Dermis microvascular lymphatic vessel endothelial cell (primary cell): ENCODE data around the gene CNN2. TPM values are rescaled to one million over a fixed set of nuclear protein-coding genes. Genes with fewer than 3 reads are reported as not detected.
A peak's percentile ranks its signal among the peaks of the same experiment; 100 is the strongest.
"Not testable (repeated sequence)": the region's sequence is repeated elsewhere in the genome, so short reads cannot be mapped to it uniquely, and the experiment has no call there.

Experiments
- DNase-seq, 2 donors: peaks; one replicate each; pipeline versions ENCODE4 v3.0.0 to v3.0.0-alpha.2; 2010; ENCODE audit warnings: low read depth in 2 of 2
- total RNA-seq: library from RNA; depleted of rRNA; stranded (reverse); fragments of >200 nt; gene quantifications from 2 replicates; pipeline ENCODE4 v1.2.1, GENCODE V29; 2014

CNN2 gene
- total RNA-seq, 1 donor from 2014 or later, result 92.6 TPM

DNA sequence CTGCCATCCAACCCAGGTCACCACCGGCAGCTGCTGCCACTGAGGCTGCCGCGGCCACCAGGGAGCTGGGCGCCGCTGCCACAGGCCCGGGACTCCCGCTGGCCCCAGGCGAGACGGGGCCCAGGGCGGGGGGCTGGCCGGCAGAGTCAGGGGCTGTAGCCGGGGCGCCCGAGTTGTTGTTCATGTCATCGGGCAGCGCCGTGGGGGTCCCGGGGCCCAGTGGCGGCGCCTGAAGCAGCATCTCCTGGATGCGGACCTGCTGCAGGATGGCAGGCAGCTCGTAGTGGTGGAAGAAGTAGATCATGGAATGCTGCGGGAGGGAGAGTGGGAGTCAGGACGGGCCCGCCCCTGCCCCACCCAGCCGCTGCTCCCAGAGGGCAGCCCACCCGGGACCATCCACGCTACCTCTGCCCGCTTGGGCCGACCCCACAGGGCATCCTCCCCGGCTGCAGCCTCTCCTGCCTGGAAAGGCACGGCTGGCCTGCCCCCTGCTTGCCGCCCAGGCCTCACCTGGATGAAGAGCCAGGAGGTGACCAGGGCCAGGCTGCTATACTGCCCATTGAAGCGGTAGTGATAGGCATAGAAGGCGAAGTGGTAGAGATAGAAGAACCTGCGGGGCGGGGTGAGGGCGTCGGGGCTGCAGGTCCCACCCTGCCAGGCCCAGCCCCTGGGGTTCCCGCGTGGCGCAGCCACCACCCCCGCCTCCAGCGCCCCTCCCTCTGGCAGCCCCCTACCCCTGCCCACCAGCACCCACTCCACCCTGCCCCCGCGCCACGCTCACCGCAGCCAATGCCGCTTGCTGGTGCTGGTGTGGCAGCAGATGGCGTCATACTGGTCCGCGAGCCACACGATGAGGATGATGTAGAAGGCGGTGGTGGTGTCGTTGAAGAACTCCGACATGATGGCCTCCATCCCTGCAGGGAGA, 15.6 kb upstream of the CNN2 start:
- DNase-seq, result no peak

DNA sequence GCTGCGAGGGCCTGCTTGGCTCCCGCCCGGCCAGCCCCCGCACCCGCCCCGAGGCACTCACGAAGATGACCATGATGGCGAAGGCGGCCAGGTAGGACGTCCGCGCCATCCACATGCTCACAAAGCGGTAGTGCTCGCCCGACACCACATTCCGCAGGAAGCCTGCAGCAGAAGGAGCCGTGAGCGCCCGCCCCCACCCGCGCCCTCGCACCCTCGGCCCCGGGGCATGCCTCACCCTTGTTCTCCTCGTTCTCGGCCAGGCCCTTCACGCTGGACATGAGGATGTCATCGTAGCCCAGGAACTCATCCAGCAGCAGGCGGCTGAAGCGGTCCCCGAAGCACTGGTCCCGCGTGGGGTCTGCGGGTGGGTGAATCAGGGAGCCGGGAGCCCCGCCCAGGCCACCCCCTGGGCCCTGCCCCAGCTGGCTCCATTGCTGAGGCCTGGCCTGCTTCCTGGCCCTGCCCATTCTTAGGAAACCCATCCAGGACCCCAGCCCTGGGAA, 14.5 kb upstream of the CNN2 start:
- DNase-seq, result no peak

DNA sequence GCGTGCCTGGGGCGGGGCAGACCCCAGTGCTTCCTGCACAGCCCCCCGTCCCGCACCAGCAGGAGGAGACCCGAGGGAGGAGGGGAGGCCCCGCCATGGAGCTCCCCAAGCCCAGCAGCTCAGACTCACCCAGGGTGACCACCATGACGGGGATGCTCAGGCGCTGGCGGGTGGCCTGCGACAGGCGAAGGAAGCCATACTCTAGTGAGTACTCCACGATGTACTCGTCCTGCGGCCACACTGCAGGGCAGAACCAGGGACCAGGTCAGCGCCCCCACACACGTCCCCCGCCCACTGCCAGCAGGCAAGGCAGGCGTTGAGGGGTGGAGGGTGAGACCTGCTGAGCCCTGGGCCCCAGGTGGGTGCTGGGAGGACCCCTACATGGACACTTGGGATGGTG, 14.1 kb upstream of the CNN2 start:
- DNase-seq, result no peak

DNA sequence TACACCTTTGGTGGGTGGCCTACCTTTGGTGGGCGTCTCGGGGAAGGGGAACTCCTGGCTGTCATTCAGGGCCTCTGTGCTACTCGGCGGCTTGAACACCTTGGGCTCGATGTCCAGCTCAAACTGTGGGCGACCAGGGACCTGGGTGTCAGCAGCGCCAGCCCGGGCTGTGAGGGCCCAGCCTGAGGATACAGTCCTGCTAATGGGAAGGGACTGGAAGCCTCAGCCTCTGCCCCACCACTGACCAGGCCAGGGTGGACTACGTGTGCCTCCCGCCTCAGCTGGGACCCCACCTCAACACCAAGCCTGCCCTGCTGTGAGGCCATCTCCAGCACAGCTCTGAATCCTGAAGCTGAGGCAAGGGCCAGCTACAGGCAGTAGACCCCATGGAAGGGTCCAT, 13.2 kb upstream of the CNN2 start:
- DNase-seq, result no peak

DNA sequence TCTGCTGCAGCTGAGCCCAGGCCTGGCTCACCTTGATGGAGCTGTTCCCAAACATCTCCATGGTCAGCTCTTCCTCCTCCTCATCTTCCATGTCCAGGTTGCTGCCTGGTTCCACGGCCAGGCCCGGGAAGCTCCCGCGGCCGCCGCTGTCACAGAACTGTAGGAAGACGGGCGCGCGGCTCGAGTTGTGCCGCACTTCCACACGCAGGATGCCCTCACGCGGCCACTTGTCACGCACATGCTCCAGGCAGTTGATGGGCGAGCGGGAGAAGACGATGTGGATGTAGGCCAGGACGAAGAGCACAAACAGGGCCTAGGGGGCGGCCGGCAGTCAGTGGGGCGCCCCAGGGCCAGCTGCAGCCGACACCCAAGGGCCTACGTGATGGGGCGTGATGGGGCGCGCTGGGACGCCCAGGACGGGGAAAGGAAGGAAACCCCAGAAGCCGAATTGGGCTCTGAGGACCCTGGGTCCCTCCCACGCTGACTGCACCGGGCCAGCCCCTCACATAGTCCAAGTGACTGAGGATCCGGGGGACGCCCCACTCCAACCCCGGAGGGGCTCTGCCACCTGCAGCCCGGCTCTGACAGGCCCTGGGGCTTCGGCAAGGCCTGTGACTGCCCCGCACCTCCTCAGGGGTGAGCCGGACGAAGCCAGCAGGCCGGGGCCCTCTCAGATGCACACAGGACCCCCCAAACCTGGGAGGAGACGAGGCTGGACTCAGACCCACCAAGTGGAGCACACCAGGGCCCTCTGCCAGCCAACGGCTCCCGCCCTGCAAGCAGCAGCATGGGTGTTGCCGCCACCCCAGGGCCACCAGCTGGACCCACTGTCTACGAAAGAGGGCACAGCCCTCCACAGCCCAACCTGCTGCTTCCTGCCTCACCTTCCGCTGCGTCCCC, 12.0 kb upstream of the CNN2 start:
- no peak for DNase-seq

DNA sequence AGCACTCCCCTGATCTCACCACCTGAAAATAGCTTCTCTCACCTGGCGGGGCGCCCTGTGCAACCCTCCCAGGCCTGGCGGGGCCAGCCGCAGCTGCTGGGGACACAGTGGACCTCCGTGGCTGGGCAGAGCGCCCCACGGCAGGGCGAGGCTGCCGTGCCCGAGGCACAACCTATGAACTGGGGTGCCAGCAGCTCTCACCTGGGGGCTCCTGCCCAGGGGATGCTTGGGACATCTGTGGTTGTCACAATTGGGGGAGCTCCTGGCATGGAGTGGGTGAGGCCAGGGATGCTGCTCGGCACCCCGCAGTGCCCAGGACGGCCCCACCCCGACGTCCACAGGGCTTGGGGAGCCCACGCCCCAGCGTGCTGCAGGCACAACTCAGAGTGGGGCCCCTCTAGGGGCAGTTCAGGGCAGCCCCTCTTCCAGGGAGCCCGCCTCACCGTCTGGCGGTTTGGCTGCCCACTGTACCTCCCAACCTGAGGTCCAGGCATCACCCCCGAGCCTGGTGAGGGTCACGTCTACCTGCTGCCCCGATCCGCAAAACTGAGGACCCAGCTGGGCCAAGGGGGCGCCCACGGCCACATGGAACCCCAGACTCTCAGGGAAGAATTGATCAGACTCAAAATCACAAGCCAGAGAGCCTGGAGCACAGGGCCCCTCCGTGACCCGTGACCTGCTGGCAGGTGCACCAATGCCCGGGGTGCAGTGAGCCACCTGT, 11.2 kb upstream of the CNN2 start:
- DNase-seq, result no peak

DNA sequence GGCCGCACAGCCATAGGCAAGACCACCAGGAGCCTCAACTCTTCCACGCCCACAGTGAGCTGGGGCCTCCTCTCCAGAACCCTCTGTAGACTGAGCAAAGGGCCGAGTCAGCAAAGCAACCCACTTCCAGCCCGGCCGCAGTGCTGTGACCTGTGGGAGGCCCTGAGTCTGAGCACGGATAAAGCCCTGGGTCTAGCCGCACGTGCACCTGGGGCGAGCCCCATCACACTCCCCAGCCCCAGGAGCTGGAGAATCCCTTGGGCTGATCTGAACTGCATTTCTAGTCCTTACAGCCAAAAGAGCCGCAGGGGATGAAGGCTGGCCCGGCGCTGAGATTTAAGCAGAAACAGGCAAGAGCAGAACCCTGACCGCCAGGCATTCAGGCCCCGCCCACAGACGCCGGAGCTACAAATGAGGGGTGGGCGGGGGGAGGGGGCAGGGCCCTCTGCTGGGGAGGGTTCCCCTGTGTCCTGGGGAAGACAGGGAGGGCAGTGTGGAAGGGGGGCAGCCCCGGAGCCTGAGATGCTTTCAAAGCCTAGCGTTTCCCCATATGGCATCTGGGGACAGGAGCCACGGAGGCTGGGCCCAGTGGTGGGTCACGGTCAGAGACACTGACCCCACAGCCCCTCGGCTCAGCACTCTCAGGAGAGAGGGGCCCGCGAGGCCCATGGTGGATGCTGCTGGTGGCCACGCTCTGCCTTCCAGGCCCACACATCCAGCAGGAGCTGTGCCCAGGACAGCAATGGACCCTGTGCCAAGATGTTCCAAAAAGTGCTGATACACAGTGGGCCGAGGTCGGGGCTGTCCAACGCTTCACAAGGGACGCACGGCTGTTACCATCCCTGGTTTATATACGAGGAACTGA, 10.4 kb upstream of the CNN2 start:
- no peak for DNase-seq

DNA sequence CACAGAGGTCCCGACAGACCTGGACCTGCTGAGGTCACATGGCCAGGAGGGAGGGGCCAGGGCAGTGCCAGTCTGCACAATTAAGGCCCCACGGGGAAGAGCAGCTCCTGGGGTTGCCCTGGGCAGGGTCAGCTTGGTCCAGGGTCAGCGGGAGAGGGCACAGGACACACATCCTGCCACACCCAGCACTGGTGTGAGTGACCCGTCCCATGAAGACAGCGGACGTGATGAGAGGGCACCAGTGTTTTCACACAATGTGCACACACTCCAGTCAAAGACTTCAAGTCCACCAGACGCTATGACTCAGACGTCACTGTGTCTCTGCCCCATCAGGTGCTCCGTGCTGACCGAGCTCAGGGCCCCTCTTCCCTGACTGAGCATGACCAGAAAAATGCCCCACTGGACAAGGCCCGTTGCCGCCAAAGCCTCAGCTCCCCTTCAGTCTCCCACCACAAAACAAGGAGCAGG, 9.7 kb upstream of the CNN2 start:
- peak in 1 of 2 donors; percentile 83 for DNase-seq

DNA sequence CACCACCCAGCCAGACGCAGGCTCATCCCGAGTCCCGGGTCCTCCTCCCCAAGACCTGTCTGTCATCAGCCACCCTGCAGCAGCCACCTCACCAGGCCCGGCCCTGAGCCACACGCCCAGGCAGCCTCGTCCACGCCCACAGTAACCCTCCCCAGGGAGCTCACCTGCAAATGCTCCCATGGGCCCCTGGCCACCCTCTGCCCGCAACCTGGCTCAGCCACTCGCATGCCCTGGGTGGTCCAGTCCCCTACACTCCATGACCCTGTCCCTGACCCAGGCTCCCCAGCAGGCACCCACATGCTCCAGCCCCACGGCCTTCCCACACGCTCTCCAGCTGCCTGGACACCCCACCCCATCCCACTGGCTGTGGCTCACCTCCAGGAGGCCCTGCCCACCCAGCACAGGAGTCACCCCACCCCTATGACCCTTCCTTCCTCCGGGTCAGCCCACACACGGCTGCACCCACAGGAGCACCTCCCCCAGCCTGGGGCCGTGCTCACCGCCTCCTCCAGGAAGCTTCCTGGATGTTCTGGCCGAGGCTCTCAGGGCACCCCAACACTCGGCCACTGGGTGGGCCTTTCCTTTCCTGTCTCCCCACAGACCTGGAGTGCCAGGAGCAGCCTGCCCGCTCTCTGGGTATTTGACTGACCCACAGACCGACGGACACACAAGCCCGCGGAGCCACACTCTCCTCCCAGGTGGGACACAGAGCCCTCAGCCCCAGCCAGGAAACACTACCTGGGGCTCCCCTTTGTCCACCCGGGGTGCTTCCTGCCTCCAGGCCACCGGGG, 9.1 kb upstream of the CNN2 start:
- DNase-seq, result no peak

DNA sequence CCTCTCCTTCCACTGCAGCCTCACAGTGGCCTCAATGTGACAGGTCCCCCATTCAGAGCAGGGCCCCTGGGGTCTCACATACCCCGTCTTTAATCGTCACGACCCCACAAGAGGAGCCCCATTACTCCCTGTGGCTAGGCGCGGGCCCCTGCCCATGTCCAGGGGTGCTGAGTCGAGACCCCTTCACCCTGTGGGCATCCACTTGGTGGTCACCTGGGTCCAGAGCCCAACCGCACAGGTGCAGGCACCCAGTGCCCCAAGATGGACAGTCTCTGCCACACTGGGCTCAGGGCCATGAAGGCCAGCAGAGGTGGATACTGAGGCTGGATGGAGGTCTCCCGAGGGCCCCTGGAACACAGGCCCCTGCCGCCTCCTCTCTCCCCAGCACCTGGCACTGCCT, 8.5 kb upstream of the CNN2 start:
- no peak for DNase-seq

DNA sequence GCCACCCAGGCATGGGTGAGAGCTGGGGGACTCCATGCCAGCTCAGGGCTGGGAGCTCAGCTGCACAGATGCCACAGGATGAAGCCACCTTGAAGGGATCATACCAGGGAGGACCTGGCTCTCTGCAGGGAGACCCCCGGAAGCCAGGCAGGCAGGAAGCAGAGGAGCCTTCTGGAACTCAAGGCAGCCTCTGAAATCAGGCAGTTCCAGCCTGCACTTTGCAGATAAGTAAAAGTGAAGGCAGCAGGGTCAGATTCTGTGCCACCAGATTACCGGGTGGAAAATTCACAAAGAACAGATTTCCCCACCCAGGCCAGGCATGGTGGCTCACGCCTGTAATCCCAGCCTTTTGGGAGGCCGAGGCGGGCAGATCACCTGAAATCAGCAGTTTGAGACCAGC, 8.0 kb upstream of the CNN2 start:
- no peak for DNase-seq

DNA sequence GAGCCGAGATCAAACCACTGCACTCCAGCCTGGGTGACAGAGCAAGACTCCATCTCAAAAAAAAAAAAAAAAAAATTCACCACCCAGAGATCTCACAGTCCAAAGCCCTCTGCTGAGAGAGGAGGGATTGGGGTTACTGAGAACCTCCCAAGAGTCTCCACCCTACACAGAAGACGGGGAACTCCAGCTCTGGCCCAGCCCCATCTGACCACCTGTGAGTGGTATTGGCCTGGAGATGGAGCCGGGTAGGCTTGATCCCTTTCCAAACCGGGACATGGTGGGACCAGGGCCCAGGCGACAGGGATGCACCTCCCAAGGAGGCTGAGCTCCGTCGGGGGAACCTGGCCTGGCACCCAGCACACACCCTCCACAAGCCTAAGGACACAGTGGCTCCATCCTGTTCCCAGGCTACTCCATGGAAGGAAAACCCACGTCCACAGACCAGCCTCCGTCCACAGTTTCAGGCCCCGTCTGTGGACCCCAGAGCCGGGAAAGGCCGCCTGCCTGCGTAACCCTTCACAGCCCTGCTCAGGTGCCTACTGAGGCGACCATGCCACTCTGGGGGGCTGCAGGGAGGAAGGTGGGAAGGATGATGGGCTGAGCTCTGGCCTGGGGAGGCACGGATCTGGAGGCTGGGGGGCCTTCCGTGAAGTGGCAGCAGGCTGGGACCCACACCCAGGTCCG, 7.3 kb upstream of the CNN2 start:
- DNase-seq, result no peak

DNA sequence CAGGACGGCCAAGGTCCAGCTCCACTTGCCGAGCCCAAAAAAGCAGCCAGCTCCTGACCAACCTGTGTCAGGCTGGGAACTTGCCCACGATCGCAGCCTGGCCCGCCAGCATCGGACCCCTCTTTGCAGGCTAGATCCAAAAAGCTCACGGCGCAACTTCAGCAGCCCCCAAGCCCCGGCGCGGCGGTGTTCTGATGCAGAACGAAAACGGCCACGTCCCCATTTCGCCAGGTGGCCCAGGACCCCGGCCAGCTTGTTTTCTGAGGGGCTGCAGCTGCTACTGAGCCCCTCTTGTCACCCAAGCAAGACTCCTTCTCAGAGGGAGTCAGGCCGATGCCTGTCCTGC, 6.8 kb upstream of the CNN2 start:
- no peak for DNase-seq

DNA sequence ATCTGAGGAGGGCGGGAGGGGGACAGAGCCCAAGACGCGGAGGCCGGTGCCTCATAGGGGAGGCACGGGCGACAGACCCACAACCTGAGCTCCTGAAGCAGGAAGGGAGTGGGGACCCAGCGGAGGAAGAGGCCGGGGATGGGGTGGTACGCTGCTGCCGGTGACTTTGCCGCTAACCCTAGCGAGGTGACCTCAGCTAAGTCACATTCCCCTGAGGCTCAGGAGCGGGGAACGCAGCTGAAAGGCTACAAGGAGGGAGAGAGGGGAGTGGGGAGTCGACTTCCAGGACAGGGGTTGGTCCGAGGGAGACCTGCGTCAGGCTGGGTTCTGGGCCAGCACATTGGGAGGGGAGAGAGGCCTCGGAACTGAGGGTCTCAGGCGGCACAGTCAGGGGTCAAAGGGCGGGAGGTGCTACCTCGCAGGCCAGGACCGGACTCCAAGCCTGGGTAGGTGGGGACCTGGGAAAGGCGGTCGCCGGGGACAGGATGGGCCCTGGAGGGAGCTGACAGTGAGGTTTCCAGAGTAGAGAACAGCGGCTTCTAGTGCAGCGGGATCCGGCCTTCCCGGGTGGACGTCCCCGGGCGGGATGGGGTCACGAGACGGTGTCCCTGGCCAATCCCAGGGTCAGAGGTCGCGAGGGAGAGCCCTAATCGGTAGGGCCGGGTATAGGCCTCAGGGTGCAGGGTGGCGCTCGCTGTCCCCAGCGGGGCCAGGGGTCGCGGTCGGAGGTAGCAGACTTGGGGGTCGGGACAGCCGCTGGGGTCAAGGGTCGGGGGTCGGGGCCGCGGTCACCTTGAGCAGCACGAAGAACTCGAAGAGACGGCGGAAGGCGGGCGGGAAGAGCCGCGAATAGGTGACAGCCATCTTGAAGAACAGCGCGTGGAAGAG, 6.2 kb upstream of the CNN2 start:
- peak in 1 of 2 donors; percentile 38 for DNase-seq

DNA sequence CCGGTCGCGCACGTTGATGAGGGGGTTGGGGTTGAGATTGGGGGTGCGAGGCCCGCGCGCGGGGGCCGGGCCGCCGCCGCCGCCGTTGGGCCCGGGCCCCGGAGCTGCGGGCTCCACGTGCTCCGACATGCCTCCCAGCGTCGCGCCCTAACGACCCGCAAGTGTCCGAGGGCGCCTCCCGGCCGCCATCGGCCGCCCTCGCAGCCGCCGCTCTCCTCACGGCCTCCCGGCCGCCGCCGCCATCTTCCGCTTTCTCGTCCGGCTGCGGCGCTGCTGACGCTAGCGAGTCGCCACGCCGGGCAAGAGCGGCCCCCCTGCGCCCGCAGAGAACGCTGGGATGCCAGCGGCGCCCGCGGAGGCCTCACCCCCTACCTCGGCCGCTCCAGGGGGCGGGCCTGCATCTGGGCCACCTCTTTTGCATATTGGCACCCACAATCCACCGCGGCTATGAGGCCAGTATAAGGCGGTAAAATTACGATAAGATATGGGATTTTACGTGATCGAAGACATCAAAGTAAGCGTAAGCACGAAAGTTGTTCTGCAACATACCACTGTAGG, 5.5 kb upstream of the CNN2 start, which contains the start of gene TMEM259:
TMEM259 (minus strand) TSS at position 256 of the 558 bp plus-strand sequence; CDS start at position 129, 127 bp downstream.
- peak; percentile 92 to 97 for DNase-seq

DNA sequence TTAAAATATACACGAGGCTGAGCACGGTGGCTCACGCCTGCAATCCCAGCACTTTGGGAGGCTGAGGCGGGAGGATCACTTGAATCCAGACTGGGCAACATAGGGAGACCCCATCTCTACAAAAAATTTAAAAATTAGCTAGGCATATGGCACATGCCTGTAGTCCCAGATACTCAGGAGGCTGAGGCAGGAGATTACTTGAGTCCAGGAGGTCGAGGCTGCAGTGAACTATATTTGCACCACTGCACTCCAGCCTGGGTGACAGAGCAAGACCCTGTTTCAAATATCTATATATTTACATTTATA, 2.6 kb upstream of the CNN2 start:
- DNase-seq, result not testable (repeated sequence)

DNA sequence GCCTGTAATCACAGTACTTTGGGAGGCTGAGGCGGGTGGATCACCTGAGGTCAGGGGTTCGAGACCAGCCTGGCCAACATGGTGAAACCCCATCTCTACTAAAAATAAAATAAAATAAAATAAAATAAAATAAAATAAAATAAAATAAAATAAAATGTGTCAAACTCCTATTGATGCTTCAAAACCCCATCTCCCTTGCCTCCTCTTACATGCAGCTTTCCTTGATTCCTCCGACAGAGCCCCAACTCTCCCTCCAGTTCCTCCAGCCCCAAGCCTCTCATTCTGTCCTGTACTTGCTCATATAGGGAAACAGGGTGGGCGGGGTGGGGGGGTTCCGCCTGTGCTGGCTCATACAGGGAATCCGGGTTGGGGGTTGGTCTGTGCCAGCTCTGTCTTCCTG, 1.3 kb upstream of the CNN2 start:
- not testable (repeated sequence) for DNase-seq
